ENCODE measurements around the gene INTS13.

- no peak for TF ChIP-seq CTCF (IDR thresholded peaks at IDR 0.05)
- TF ChIP-seq SMC3 (IDR thresholded peaks at IDR 0.05; ENCODE audit: low read depth, low read length), result no peak
- no peak for TF ChIP-seq EP300 (IDR thresholded peaks at IDR 0.05; ENCODE audit: borderline replicate concordance in 1 of 2, low read depth in 1 of 2, low read length in 1 of 2)
- no peak for TF ChIP-seq REST (IDR thresholded peaks at IDR 0.05; ENCODE audit: low read depth, low read length)
- TF ChIP-seq NRF1 (IDR thresholded peaks at IDR 0.05; ENCODE audit: low read depth, low read length), result no peak
- TF ChIP-seq SIN3A (IDR thresholded peaks at IDR 0.05; ENCODE audit: borderline replicate concordance, low read depth, low read length), result no peak
- no peak for TF ChIP-seq MXI1 (IDR thresholded peaks at IDR 0.05; ENCODE audit: low read depth, low read length)
- no peak for TF ChIP-seq RAD21 (IDR thresholded peaks at IDR 0.05; ENCODE audit: low read length)
Measured at GRCh38 chr12:26963413-26963812, 25.6 kb upstream of the INTS13 start.

Data from SK-N-SH (cell line).